ENCODE results near the gene PADI4. TPM values are rescaled to one million over a fixed set of nuclear protein-coding genes. Genes with fewer than 3 reads are reported as not detected.
"Not testable (repeated sequence)": the region's sequence is repeated elsewhere in the genome, so short reads cannot be mapped to it uniquely, and the experiment has no call there.

The PADI4 gene
- polyA plus RNA-seq, 4 donors, result 0.03 to 0.24 TPM; not detected in 2

DNA sequence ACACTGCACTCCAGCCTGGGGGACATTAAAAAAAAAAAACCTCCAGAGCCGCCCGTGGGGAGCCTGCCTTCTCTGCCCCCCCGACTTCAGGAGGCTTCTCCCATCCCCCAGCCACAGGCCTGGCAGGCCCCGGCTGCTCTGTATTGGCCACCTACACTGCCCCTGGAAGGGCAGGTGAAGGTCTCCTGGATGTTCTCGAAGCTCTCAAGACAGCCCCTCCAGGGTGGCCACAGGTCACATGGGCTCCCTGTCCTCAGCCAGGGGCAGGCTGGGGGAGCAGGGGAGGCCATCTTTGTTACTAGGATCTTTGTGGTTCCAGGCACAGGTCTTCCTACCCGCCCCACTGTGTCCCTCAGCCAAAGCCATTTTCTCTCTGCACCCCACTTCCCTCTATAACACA lies 96.8 kb downstream of the PADI4 start:
- no peaks in the 10 kb centered on the region for H3K27me3 ChIP-seq (ENCODE audit: control insufficient read depth in 3 of 3, insufficient read depth in 3 of 3, low read length in 3 of 3)
- no peaks in the 10 kb centered on the region for H3K4me1 ChIP-seq (ENCODE audit: control insufficient read depth in 3 of 3, insufficient read depth in 2 of 3, low read depth in 1 of 3, low read length in 2 of 3)
- 56 to 71% (median 58%) methylated on average over 6 of the region's 6 CpGs for WGBS, 3 donors
- DNase-seq (no peak), FAIRE-seq (no peak)
- no peaks in the 10 kb centered on the region for H3K9me3 ChIP-seq (ENCODE audit: control insufficient read depth in 2 of 2, insufficient read depth in 1 of 2, low read depth in 1 of 2, low read length in 1 of 2)
- H3K27ac ChIP-seq (ENCODE audit: low read depth in 1 of 3, low read length in 2 of 3), result no peak overlapping the region
- no peak overlapping the region for H3K4me3 ChIP-seq (ENCODE audit: low read depth in 1 of 3, low read length in 3 of 3)
- peaks cover 8 to 29% (median 11%) of the 10 kb centered on the region in 3 donors for H3K36me3 ChIP-seq (ENCODE audit: control insufficient read depth in 3 of 3, insufficient read depth in 2 of 3, low read depth in 1 of 3, low read length in 3 of 3)

DNA sequence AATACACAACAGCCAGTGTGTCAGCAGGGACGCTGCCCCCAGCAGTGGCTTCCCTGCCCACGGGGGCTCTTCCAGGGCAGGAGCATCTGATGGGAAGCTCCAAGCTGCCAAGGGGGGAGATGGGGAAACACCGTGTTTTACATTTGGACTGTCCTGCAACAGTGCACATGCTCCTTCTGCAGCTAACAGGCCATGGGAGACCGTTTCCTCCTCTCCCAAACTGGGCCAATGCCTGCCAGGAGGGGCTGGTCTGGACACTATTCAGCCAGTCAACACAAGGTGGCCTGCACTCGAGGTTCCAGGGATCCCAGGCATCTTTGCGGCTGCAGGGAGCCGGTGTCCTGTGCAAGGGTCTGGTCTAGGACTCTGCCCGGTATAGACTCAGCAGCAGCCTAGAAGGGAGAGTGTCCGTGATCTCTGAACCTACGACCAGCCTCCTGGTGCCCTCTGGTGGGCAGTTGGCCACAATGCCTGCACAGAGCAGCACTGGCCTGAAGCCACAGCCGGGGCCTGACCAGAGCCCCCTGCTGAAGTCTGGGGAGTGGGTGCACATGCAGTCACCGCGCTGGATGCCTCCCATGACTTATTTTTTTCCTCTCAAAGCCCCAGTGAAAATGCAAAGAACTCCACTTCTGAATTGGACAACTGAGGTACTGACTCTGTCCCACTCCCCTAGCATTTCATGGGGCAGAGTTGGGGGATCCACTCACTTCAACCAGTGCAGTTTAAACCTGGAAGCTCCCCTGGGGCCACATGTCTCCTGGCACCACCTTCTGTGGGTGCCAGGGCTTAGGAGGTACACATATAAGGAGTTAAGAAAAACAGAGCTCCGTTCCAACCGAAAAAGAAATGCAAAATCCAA lies 98.1 kb downstream of the PADI4 start:
- Histone ChIP-seq H3K27me3 (ENCODE audit: control insufficient read depth in 3 of 3, insufficient read depth in 3 of 3, low read length in 3 of 3) (no peaks in the 10 kb centered on the region), H3K36me3 (ENCODE audit: control insufficient read depth in 3 of 3, insufficient read depth in 2 of 3, low read depth in 1 of 3, low read length in 3 of 3) (peaks cover 12 to 42% (median 14%) of the 10 kb centered on the region in 3 donors), H3K4me3 (ENCODE audit: low read depth in 1 of 3, low read length in 3 of 3) (no peak overlapping the region), H3K4me1 (ENCODE audit: control insufficient read depth in 3 of 3, insufficient read depth in 2 of 3, low read depth in 1 of 3, low read length in 2 of 3) (no peaks in the 10 kb centered on the region), H3K27ac (ENCODE audit: low read depth in 1 of 3, low read length in 2 of 3) (no peak overlapping the region), H3K9me3 (ENCODE audit: control insufficient read depth in 2 of 2, insufficient read depth in 1 of 2, low read depth in 1 of 2, low read length in 1 of 2) (no peaks in the 10 kb centered on the region)
- FAIRE-seq (no peak), DNase-seq (peak; percentile 63 to 67)
- 48 to 59% (median 52%) methylated on average over 15 of the region's 15 CpGs for WGBS, 3 donors

DNA sequence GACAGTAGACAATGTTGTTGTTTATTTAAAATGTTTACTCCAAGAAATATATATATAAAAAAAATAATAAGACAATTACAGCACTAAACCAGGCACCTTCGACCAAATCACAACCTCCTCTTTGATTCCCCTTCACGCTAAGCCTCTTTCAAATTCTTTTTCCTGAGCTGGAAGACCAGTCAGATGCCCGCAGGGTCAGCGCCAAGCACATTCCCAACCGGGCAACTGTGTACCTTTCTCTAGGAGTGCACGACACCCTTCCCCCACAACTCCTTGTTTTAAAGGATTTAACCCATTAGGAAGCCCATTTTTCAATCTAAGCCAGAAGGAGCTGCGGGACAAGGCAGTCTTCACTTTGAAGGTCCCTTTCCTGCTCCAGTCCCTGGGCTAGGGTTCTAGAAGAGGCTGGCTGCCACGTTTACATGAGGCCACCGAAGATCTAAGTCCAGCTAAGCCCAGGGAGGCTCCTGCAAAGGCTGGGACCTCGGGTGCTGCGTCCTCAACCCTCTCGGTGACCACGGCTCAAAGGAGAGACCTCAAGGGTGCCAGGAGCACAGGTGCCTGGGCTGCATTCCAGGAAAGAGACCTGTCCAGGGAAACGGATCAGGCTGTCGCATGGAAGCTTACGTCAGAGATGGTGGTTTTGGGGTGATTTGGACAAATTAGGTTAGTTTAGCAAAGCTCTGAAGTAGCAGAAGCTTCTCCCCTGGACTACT lies 98.9 kb downstream of the PADI4 start:
- H3K4me3 ChIP-seq (ENCODE audit: low read depth in 1 of 3, low read length in 3 of 3); H3K27ac ChIP-seq (ENCODE audit: low read depth in 1 of 3, low read length in 2 of 3); H3K9me3 ChIP-seq (ENCODE audit: control insufficient read depth in 2 of 2, insufficient read depth in 1 of 2, low read depth in 1 of 2, low read length in 1 of 2); DNase-seq; FAIRE-seq; H3K27me3 ChIP-seq (ENCODE audit: control insufficient read depth in 3 of 3, insufficient read depth in 3 of 3, low read length in 3 of 3); H3K4me1 ChIP-seq (ENCODE audit: control insufficient read depth in 3 of 3, insufficient read depth in 2 of 3, low read depth in 1 of 3, low read length in 2 of 3): not testable (repeated sequence)
- peaks cover 16 to 45% (median 16%) of the 10 kb centered on the region in 3 donors for H3K36me3 ChIP-seq (ENCODE audit: control insufficient read depth in 3 of 3, insufficient read depth in 2 of 3, low read depth in 1 of 3, low read length in 3 of 3)
- WGBS, 3 donors, result 73 to 82% (median 76%) methylated on average over 16 of the region's 16 CpGs

DNA sequence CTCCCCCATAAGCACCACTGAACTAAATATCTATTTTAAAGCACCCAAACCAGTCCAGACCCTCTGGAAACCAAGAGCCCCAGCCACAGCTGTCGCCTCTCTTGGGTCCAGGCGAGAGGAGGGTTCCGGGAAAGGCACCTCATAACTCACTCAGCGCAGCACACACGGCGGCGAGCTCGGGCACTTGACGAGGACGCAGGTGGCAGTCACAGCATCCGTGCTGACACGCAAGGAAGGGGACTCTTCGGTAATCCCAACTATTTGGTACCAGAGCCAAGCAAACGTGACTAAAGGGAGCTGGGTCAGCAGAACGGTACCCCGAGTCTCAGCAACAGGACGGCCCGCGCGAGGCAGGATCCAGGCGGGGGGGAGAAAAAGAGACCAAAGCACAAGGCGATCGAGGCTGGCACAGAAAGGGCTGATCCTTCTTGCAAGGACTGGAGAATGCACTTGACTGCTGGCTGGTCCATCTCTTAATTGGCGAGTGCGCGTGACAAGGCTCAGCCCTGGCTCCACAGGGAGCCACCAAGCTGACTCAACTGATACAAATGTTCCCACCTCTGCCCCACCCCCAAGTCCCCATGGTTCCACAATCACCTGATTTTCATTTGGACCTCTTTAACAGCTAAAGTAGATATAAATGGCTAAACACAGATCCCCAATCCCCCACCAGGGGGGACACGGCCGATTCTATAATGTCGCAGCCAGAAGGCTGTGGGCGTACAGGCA lies 100.0 kb downstream of the PADI4 start:
- 95 to 96% (median 96%) methylated on average over 28 to 30 of the region's 30 CpGs for WGBS, 3 donors
- H3K27me3 ChIP-seq (ENCODE audit: control insufficient read depth in 3 of 3, insufficient read depth in 3 of 3, low read length in 3 of 3); H3K27ac ChIP-seq (ENCODE audit: low read depth in 1 of 3, low read length in 2 of 3); DNase-seq; H3K9me3 ChIP-seq (ENCODE audit: control insufficient read depth in 2 of 2, insufficient read depth in 1 of 2, low read depth in 1 of 2, low read length in 1 of 2); H3K4me3 ChIP-seq (ENCODE audit: low read depth in 1 of 3, low read length in 3 of 3); H3K4me1 ChIP-seq (ENCODE audit: control insufficient read depth in 3 of 3, insufficient read depth in 2 of 3, low read depth in 1 of 3, low read length in 2 of 3); FAIRE-seq: not testable (repeated sequence)
- H3K36me3 ChIP-seq (ENCODE audit: control insufficient read depth in 3 of 3, insufficient read depth in 2 of 3, low read depth in 1 of 3, low read length in 3 of 3), result peaks cover 22 to 55% (median 25%) of the 10 kb centered on the region in 3 donors

DNA sequence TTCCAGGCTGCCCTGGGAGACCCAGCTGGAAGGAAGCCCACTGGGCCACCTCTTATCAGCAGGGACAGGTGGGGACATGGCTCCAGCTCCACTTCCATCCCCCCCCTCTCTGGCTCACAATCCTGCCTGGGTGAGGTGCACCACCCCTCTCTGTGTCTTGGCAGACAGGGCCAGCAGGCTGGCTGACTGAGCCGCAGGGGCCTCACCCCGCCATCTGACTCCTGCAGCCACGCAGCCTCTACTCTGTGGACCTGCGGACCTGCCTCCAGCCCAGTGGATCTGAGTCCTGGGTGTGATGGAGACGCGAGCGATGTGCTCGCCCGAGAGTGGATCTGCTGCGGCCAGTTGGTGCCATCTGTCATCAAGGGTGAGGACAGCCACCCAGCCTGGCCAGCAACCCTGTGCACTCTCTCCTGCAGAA lies 101.4 kb downstream of the PADI4 start:
- no peaks in the 10 kb centered on the region for H3K9me3 ChIP-seq (ENCODE audit: control insufficient read depth in 2 of 2, insufficient read depth in 1 of 2, low read depth in 1 of 2, low read length in 1 of 2)
- peaks cover 25 to 69% (median 28%) of the 10 kb centered on the region in 3 donors for H3K36me3 ChIP-seq (ENCODE audit: control insufficient read depth in 3 of 3, insufficient read depth in 2 of 3, low read depth in 1 of 3, low read length in 3 of 3)
- no peaks in the 10 kb centered on the region for H3K4me1 ChIP-seq (ENCODE audit: control insufficient read depth in 3 of 3, insufficient read depth in 2 of 3, low read depth in 1 of 3, low read length in 2 of 3)
- H3K27me3 ChIP-seq (ENCODE audit: control insufficient read depth in 3 of 3, insufficient read depth in 3 of 3, low read length in 3 of 3), result no peaks in the 10 kb centered on the region
- no peak for DNase-seq
- H3K4me3 ChIP-seq (ENCODE audit: low read depth in 1 of 3, low read length in 3 of 3), result no peak overlapping the region
- 73 to 93% (median 92%) methylated on average over 10 of the region's 10 CpGs for WGBS, 3 donors
- H3K27ac ChIP-seq (ENCODE audit: low read depth in 1 of 3, low read length in 2 of 3), result no peak overlapping the region
- no peak for FAIRE-seq

- DNase-seq, result no peak
- no peaks in the 10 kb centered on the region for H3K27me3 ChIP-seq (ENCODE audit: control insufficient read depth in 3 of 3, insufficient read depth in 3 of 3, low read length in 3 of 3)
- no peak overlapping the region for H3K4me3 ChIP-seq (ENCODE audit: low read depth in 1 of 3, low read length in 3 of 3)
- 50 to 81% (median 70%) methylated on average over 16 of the region's 16 CpGs for WGBS, 3 donors
- no peak for FAIRE-seq
- no peaks in the 10 kb centered on the region for H3K4me1 ChIP-seq (ENCODE audit: control insufficient read depth in 3 of 3, insufficient read depth in 2 of 3, low read depth in 1 of 3, low read length in 2 of 3)
- H3K9me3 ChIP-seq (ENCODE audit: control insufficient read depth in 2 of 2, insufficient read depth in 1 of 2, low read depth in 1 of 2, low read length in 1 of 2), result no peaks in the 10 kb centered on the region
- peaks cover 35 to 80% (median 35%) of the 10 kb centered on the region in 3 donors for H3K36me3 ChIP-seq (ENCODE audit: control insufficient read depth in 3 of 3, insufficient read depth in 2 of 3, low read depth in 1 of 3, low read length in 3 of 3)
- H3K27ac ChIP-seq (ENCODE audit: low read depth in 1 of 3, low read length in 2 of 3), result no peak overlapping the region
Observed at GRCh38 chr1:17412093-17412870, 104.3 kb downstream of the PADI4 start.
